GM12875 (cell line): ENCODE results near the gene EYA2.

Experiments
- H3K4me3 ChIP-seq: one replicate; pipeline ENCODE4 v1.5.1; 2011; ENCODE audit warnings: low read depth, low read length, control low read depth
- CTCF ChIP-seq: IDR thresholded peaks from 2 replicates; pipeline ENCODE4 v1.5.1; 2011; ENCODE audit warnings: low read depth, mild to moderate bottlenecking, control low read depth, inconsistent platforms, low read length, moderate library complexity, borderline replicate concordance; ENCODE audit not compliant: insufficient read depth

The EYA2 gene

DNA sequence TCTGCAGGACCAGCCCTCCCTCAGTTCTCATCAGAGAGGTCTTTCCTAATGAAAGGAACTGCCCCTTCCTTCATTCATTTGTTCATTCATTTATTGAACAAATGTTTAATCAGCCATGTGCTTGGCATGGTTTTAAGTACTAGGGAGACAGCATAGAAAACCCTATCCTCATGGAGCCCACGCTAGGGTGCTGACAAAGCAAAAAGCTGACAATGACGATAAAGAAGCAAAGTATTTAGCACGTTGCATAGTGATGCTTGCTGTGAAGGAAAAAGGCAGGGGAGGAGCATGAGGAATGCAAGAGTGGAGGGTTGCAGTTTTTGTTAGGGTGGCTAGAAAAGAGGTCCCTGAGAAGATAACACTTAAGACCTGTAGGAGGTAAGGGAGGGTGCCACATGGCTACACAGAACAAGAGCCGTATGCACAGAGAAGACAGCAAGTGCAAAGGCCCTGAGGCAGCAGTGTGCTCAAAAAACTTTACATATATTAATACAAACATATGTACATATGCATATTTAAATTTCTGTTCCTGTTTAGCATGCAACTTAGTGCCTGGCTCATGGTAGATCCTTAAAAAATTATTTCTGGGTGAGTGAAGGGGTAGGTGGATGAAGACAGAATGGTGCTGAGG lies 98.9 kb downstream of the EYA2 start:
- no peak overlapping the region for H3K4me3 ChIP-seq
- no peak for TF ChIP-seq CTCF

GRCh38 chr20:46994341-46994740 lies 99.7 kb downstream of the EYA2 start:
- H3K4me3 ChIP-seq, result no peak overlapping the region
- no peak for TF ChIP-seq CTCF

DNA sequence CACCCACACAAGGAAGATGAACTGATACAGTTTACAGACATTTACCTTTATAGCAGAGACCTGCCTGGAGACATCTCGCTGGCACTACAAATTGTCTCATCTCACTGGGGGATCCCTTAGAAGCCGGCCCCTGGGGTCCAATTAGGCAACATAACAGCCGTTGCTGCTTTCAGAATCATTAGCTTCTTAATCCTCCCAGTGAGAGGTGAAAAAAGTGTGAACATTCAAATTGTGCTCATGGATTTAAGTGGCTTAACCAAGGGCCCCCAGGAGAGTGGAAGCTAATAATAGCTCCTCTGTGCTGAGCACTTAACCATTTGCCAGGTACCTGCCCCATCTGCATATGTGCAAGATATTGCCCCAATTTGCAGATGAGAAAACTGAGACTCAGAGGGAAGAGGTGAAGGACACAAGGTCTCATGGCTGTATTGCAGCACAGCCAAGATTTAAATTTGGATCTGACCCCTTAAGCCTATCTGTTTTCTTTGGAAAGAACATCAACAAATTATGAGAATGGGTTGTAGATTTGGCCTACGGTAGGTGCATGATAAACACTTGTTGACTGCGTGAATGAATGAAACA lies 101.0 kb downstream of the EYA2 start:
- no peak for TF ChIP-seq CTCF
- H3K4me3 ChIP-seq, result no peak overlapping the region

DNA sequence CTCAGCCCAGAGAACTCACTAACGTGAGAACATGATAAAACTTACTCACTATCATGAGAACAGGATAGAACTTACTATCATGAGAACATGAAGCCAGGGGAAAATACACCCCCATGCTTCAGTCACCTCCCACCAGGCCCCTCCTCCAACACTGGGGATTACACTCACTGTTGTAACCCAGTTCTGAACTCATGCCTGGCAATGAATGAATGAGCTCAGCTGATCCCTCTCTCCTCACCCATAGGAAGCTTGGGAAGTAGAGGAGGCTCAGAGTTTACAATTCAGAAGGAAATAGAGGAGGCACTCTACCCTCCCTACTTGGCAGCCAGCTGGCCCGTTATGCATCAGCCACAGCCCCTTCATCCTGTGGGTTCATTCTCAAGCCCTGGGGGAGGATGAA lies 102.5 kb downstream of the EYA2 start:
- no peak for TF ChIP-seq CTCF
- no peak overlapping the region for H3K4me3 ChIP-seq

DNA sequence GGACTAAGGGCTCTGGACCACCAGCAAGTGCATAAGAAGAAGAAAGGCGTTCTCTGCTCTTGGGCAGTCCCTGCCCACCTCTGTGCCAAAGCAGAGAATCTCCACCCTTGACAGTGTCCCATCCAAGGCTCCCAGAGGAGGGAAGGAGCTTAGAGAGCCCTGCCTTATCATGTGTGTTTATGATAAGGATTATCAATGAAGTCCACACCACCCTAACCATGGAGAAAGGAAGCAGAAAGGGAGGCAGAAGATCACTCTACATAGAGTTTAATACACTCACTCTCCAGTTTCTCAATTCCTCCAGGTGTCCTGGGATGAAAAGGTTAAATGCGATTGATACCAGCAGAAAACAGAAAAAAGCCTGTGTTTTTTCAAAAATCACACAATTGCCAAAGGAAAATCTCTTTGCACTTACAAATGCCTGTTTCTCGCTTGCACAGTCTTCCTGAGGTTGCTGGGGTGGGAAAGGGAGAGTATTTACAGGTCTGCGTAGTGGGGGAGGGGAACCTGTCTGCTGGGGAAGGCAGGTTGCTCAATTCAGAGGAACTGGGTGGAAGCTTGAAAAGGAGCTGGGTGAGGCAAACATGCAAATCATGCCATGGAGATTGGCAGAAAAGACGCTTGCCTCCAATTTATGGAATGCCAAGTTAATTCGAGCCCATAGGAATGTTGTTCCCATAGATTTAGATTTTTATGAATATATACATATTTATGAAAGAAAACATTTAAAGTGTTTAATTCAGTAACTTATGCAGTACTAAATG lies 104.0 kb downstream of the EYA2 start:
- H3K4me3 ChIP-seq, result no peak overlapping the region
- TF ChIP-seq CTCF, result no peak

DNA sequence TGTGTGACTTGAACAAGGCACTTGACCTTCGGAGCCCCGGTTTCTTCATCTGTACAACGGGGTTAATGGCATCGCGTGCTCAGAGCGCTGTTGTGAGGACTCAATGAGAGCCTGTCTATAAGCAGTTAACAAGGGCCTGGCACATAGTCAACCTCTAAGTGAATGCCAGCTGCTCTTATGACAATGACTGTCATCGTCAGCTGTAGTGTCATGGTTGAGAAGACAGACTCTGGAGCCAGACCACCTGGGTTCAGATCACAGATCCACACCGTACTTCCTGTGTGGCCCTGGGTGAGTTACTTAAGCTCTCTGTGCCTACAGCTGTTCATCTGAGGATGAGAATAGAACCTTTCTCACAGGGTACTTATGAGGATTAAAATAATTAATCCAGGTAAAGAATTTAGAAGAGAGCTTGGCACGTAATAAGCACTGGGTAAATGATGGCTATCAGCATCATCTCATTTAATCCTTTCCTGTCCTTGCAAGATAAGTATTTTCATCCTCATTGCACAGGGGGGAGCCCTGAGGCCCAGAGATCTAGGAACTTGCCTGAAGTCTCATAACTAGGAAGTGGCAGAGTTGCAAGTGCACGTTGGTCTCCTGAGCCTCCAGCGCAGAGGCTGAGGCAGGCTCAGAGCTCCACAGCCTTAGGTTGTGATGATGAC lies 105.3 kb downstream of the EYA2 start:
- no peak for TF ChIP-seq CTCF
- no peak overlapping the region for H3K4me3 ChIP-seq
